Fibroblast of skin of right quadriceps (primary cell): ENCODE measurements around the gene NPAS2.

ENCODE experiments used
- DNase-seq: peaks from one replicate; pipeline ENCODE4 v3.0.0-alpha.2; 2013

Gene NPAS2

GRCh38 chr2:100888601-100889000 is 68.7 kb downstream of the NPAS2 start:
- DNase-seq = no peak

- DNase-seq = no peak
Measured at GRCh38 chr2:100889286-100889685, 69.3 kb downstream of the NPAS2 start.

- peak; percentile 81 for DNase-seq
Measured at GRCh38 chr2:100891906-100892642, 72.1 kb downstream of the NPAS2 start.

- peak; percentile 49 for DNase-seq
Measured at GRCh38 chr2:100893392-100894104, 73.6 kb downstream of the NPAS2 start.

GRCh38 chr2:100894105-100894795 is 74.3 kb downstream of the NPAS2 start:
- no peak for DNase-seq

- DNase-seq = no peak
Measured at GRCh38 chr2:100894796-100895156, 74.8 kb downstream of the NPAS2 start.

GRCh38 chr2:100895402-100895801 is 75.5 kb downstream of the NPAS2 start:
- DNase-seq = no peak

- no peak for DNase-seq
Measured at GRCh38 chr2:100895934-100896685, 76.2 kb downstream of the NPAS2 start.

- no peak for DNase-seq
Measured at GRCh38 chr2:100898035-100898665, 78.2 kb downstream of the NPAS2 start.

- no peak for DNase-seq
Measured at GRCh38 chr2:100900156-100900795, 80.3 kb downstream of the NPAS2 start.

GRCh38 chr2:100902817-100903405 is 83.0 kb downstream of the NPAS2 start:
- DNase-seq = peak; percentile 98

- peak; percentile 28 for DNase-seq
Measured at GRCh38 chr2:100903534-100904258, 83.8 kb downstream of the NPAS2 start.

- DNase-seq = no peak
Measured at GRCh38 chr2:100905132-100905805, 85.3 kb downstream of the NPAS2 start.

- DNase-seq = no peak
Measured at GRCh38 chr2:100906131-100906530, 86.2 kb downstream of the NPAS2 start.

GRCh38 chr2:100906679-100907078 is 86.7 kb downstream of the NPAS2 start:
- no peak for DNase-seq

GRCh38 chr2:100907832-100908231 is 87.9 kb downstream of the NPAS2 start:
- no peak for DNase-seq

GRCh38 chr2:100909534-100910081 is 89.7 kb downstream of the NPAS2 start:
- DNase-seq = peak; percentile 36

GRCh38 chr2:100910111-100910510 is 90.2 kb downstream of the NPAS2 start:
- no peak for DNase-seq

GRCh38 chr2:100919316-100919715 is 99.4 kb downstream of the NPAS2 start:
- DNase-seq = no peak

GRCh38 chr2:100921685-100922161 is 101.8 kb downstream of the NPAS2 start:
- peak; percentile 95 for DNase-seq
